ENCODE measurements around the gene OLAH.

Gene OLAH

DNA sequence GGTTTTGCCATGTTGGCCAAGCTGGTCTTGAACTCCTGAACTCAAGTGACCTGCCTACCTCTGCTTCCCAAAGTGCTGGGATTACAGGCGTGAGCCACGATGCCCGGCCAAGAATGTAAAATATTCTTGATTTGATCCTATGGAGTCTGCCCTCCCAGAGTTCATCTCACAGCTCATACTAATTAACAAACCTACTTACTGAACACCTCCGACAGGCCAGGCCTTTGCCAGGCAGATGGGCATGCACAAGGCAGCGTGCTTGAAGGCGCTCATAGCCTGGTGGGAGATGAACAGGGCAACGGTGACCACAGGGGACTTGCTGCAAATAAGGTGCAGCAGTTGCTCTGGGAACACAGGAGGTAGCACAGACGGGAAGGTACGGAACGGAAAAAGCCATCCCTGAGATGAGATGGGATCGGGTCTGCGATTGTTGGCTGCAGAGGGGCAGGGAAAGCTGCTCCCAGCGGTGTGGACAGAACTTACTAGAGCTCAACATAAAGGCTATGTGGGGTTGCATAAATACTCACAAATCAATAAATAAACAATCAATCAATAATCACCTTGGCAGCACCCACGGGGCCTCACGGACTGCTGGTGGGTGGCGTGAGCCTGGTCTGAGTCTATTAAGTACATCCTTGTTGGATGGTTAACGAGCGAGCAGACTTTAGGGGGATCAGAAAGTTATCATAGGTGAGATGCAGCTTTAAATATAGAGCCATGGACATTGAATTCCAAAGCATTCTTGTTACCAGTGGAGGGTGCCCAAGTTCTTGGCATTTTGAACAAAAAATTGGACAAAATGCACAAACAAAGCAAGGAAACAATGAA is 40.1 kb downstream of the OLAH start:
- no peak for DNase-seq
- H3K9me3 ChIP-seq (ENCODE audit: severe bottlenecking) = no peaks in the 10 kb centered on the region
- TF ChIP-seq, protein P1, sequence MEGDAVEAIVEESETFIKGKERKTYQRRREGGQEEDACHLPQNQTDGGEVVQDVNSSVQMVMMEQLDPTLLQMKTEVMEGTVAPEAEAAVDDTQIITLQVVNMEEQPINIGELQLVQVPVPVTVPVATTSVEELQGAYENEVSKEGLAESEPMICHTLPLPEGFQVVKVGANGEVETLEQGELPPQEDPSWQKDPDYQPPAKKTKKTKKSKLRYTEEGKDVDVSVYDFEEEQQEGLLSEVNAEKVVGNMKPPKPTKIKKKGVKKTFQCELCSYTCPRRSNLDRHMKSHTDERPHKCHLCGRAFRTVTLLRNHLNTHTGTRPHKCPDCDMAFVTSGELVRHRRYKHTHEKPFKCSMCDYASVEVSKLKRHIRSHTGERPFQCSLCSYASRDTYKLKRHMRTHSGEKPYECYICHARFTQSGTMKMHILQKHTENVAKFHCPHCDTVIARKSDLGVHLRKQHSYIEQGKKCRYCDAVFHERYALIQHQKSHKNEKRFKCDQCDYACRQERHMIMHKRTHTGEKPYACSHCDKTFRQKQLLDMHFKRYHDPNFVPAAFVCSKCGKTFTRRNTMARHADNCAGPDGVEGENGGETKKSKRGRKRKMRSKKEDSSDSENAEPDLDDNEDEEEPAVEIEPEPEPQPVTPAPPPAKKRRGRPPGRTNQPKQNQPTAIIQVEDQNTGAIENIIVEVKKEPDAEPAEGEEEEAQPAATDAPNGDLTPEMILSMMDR (IDR thresholded peaks at IDR 0.05; ENCODE audit: low read depth, low read length) = no peak
- H3K27ac ChIP-seq = no peak overlapping the region
- H3K27me3 ChIP-seq (ENCODE audit: insufficient read depth, low read depth, severe bottlenecking) = no peaks in the 10 kb centered on the region
- no peak overlapping the region for H3K4me3 ChIP-seq (ENCODE audit: low read depth, low read length)
- no peaks in the 10 kb centered on the region for H3K36me3 ChIP-seq

DNA sequence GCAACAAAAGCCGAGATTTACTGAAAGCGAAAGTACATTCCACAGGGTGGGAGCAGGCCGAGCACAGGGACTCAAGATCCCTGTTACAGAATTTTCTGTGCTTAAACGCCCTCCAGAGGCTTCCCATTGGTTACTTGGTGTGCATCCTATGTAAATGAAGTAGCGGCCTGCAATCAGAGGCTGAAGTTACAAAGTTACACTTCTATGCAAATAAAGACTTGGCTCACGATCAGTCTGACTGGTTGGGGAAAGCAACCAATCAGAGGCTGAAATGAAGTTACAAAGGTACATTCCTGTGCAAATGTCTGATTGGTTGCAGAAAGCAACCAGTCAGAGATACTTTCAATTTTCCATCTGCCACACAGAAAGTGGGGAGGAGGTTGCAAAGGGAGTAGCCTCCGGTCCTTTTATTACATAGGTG is 40.8 kb downstream of the OLAH start:
- Histone ChIP-seq H3K36me3 (no peaks in the 10 kb centered on the region), H3K4me3 (ENCODE audit: low read depth, low read length) (no peak overlapping the region), H3K27ac (no peak overlapping the region), H3K27me3 (ENCODE audit: insufficient read depth, low read depth, severe bottlenecking) (no peaks in the 10 kb centered on the region), H3K9me3 (ENCODE audit: severe bottlenecking) (no peaks in the 10 kb centered on the region)
- DNase-seq = no peak
- TF ChIP-seq, protein P1 (IDR thresholded peaks at IDR 0.05; ENCODE audit: low read depth, low read length) = no peak

DNA sequence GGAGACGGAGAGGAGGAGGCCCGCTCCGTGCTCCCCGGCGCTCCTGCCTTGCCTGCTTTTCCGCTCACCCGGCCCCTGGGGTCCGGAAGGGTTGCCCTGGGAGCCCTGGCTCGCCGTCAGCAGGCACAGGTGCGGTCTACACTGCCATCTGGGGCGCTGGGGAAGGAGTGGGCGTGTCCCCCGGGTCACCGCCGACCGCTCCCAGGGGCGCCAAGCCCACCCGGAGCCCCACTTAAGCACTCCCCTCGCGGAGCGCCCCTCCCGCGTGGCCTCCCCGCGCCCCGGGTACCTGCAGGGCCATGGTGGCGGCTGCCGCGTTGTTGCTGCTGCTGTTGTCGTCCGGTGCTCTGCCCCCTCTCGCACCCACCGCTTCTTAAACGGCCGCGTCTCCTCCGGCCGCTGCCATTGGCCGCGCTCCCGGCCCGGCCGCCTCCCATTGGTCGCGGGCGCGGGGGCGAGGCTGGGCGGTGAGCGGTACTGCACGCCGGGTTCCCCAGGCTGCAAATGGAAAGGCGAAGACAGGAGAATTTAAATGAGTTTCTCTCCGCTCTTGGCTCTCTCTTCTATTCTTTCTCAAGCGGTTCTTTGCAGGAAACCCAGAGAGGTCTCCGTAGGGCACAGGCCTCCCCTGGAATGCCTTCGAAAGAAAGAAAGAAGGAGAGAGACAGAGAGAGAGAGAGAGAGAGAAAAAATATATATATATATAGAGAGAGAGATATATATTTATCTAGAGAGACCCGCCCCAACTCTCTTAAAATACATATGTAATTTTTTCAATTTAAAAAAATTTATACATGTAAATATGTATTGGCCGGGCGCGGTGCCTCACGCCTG is 44.9 kb downstream of the OLAH start, which contains the start of gene ACBD7:
Gene ACBD7, minus strand, starts transcription at position 349 of the 834 bp plus-strand sequence. Its CDS starts 48 bp downstream, at position 301.
- peak within 1 kb of the TSS; percentile 64 for H3K27ac ChIP-seq
- TF ChIP-seq, protein P1 (IDR thresholded peaks at IDR 0.05; ENCODE audit: low read depth, low read length) = no peak
- peak; percentile 74 for DNase-seq
- no peaks in the 10 kb centered on the region for H3K36me3 ChIP-seq
- no peaks in the 10 kb centered on the region for H3K9me3 ChIP-seq (ENCODE audit: severe bottlenecking)
- H3K4me3 ChIP-seq (ENCODE audit: low read depth, low read length) = peak within 1 kb of the TSS; percentile 71
- H3K27me3 ChIP-seq (ENCODE audit: insufficient read depth, low read depth, severe bottlenecking) = no peaks in the 10 kb centered on the region

DNA sequence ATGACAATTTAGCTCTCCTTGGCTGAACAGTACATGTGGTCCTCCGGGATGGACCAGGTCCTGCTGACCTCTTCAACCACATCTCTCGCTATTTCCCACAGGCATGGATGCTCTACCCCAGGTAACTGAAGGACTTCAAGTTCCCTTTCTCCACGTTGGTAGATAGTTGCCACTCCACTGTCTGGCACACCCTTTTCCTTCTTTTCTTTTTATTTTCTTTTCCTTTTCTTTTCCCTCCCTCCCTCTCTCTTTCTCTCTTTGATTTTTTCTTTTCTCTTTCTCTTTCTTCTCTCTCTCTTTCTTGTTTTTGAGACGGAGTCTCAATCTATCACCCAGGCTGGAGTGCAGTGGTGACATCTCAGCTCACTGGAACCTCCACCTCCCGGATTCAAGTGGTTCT is 47.7 kb downstream of the OLAH start:
- no peak overlapping the region for H3K27ac ChIP-seq

DNA sequence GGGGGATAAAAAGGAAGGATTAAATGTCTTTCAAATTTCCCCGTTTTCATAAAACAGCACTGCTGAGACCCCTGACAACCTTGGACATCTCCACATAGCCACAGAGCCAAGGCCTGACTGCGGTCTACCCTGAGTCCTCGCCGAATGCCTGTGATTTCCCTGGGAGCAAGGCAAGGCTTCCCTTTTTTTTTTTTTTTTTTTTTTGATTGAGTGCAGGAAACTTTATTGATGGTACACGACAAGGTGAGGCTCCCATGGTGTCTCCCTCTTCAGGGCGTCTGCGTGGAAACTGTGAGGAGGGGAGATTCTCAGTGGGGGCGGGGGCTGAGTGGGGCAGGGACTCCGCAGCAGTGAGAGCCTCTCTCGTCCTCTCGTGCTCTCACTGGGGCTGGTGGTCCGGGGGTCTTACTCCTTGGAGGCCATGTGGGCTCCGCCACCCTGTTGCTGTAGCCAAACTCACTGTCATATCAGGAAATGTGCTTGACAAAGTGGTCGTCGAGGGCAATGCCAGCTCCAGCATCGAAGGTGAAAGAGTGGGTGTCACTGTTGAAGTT is 49.2 kb downstream of the OLAH start:
- Histone ChIP-seq H3K27ac (no peak overlapping the region), H3K4me3 (ENCODE audit: low read depth, low read length) (no peak overlapping the region), H3K27me3 (ENCODE audit: insufficient read depth, low read depth, severe bottlenecking) (no peaks in the 10 kb centered on the region), H3K36me3 (peaks cover 3% of the 10 kb centered on the region; the same call in 1 of the 2 replicates), H3K9me3 (ENCODE audit: severe bottlenecking) (no peaks in the 10 kb centered on the region)
- TF ChIP-seq, protein P1 (IDR thresholded peaks at IDR 0.05; ENCODE audit: low read depth, low read length) = no peak
- no peak for DNase-seq

More for the DNA sequence above, 47.7 kb downstream of the OLAH start:
- no peak for DNase-seq
- TF ChIP-seq, protein P1 (IDR thresholded peaks at IDR 0.05; ENCODE audit: low read depth, low read length) = no peak
- Histone ChIP-seq H3K9me3 (ENCODE audit: severe bottlenecking) (no peaks in the 10 kb centered on the region), H3K4me3 (ENCODE audit: low read depth, low read length) (no peak overlapping the region), H3K36me3 (no peaks in the 10 kb centered on the region), H3K27me3 (ENCODE audit: insufficient read depth, low read depth, severe bottlenecking) (no peaks in the 10 kb centered on the region)

Measured in WERI-Rb-1 (cell line).